ENCODE data around the gene NAXE.

The NAXE gene

DNA sequence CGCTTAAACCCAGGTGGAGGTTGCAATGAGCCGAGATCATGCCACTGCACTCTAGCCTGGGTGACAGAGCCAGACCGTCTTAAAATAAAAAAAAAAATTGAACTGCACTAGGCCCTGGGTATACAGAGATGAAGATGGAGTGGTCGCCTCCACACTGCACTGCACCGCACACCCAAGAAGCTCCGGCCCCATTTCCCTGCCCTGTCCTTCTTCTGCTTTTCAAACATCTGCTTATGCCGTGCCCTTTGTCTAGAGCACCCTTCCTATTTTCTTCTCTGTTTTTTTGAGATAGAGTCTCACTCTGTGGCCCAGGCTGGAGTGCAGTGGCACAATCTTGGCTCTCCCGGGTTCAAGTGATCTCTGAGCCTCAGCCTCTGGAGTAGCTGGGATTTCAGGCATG, 36.6 kb upstream of the NAXE start:
- Histone ChIP-seq H3K36me3 (ENCODE audit: control insufficient read depth, low read length) (peaks cover 35% of the 10 kb centered on the region), H4K20me1 (ENCODE audit: control insufficient read depth, insufficient read depth, low read depth, low read length) (no peaks in the 10 kb centered on the region), H3F3A (ENCODE audit: control insufficient read depth, insufficient read depth) (no peaks in the 10 kb centered on the region), H3K27ac (ENCODE audit: low read depth, low read length) (no peak overlapping the region), H3K79me2 (ENCODE audit: control insufficient read depth, low read length) (no peaks in the 10 kb centered on the region), H3K9me3 (ENCODE audit: control insufficient read depth, insufficient read depth, low read length) (no peaks in the 10 kb centered on the region), H3K4me1 (ENCODE audit: control insufficient read depth, low read length) (peaks cover 39% of the 10 kb centered on the region), H3K27me3 (ENCODE audit: control insufficient read depth, low read length) (no peaks in the 10 kb centered on the region), H3K4me2 (ENCODE audit: low read length) (no peak overlapping the region), H3K4me3 (ENCODE audit: low read length) (no peak overlapping the region), H3K9me2 (replicated peaks; ENCODE audit: control insufficient read depth, low read length) (no peaks in the 10 kb centered on the region)
- no peak for TF ChIP-seq EZH2phosphoT487 (IDR thresholded peaks at IDR 0.05; ENCODE audit: borderline replicate concordance, low read length)
- TF ChIP-seq, protein P1, sequence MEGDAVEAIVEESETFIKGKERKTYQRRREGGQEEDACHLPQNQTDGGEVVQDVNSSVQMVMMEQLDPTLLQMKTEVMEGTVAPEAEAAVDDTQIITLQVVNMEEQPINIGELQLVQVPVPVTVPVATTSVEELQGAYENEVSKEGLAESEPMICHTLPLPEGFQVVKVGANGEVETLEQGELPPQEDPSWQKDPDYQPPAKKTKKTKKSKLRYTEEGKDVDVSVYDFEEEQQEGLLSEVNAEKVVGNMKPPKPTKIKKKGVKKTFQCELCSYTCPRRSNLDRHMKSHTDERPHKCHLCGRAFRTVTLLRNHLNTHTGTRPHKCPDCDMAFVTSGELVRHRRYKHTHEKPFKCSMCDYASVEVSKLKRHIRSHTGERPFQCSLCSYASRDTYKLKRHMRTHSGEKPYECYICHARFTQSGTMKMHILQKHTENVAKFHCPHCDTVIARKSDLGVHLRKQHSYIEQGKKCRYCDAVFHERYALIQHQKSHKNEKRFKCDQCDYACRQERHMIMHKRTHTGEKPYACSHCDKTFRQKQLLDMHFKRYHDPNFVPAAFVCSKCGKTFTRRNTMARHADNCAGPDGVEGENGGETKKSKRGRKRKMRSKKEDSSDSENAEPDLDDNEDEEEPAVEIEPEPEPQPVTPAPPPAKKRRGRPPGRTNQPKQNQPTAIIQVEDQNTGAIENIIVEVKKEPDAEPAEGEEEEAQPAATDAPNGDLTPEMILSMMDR (IDR thresholded peaks at IDR 0.05; ENCODE audit: low read depth, low read length, poor library complexity, severe bottlenecking) = no peak

DNA sequence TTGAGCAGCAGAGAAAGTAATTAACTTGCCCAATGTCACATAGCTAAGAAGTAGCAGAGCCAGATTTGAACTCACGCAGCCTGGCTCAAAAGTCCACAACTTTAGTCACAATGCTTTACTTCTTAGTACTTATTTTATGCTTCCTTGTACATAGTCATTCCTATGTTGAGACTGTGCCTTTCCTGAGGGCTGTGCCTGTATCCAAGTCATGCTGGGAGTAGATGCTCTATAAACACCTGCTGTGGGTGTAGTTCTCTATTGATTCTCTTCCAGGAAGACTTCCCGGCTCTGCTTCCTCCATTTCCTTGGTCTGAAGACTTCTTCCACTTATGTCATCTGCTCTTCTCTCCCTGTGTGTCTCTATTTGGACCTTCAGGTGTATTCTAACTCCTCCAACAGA, 35.9 kb upstream of the NAXE start:
- H3K36me3 ChIP-seq (ENCODE audit: control insufficient read depth, low read length) = peaks cover 34% of the 10 kb centered on the region
- no peaks in the 10 kb centered on the region for H3F3A ChIP-seq (ENCODE audit: control insufficient read depth, insufficient read depth)
- H3K9me3 ChIP-seq (ENCODE audit: control insufficient read depth, insufficient read depth, low read length) = no peaks in the 10 kb centered on the region
- no peak overlapping the region for H3K4me2 ChIP-seq (ENCODE audit: low read length)
- no peaks in the 10 kb centered on the region for H3K9me2 ChIP-seq (replicated peaks; ENCODE audit: control insufficient read depth, low read length)
- H3K27me3 ChIP-seq (ENCODE audit: control insufficient read depth, low read length) = no peaks in the 10 kb centered on the region
- no peaks in the 10 kb centered on the region for H3K79me2 ChIP-seq (ENCODE audit: control insufficient read depth, low read length)
- no peak overlapping the region for H3K4me3 ChIP-seq (ENCODE audit: low read length)
- no peak overlapping the region for H3K27ac ChIP-seq (ENCODE audit: low read depth, low read length)
- TF ChIP-seq EZH2phosphoT487 (IDR thresholded peaks at IDR 0.05; ENCODE audit: borderline replicate concordance, low read length) = no peak
- TF ChIP-seq, protein P1 (IDR thresholded peaks at IDR 0.05; ENCODE audit: low read depth, low read length, poor library complexity, severe bottlenecking) = no peak
- peaks cover 35% of the 10 kb centered on the region for H3K4me1 ChIP-seq (ENCODE audit: control insufficient read depth, low read length)
- no peaks in the 10 kb centered on the region for H4K20me1 ChIP-seq (ENCODE audit: control insufficient read depth, insufficient read depth, low read depth, low read length)

DNA sequence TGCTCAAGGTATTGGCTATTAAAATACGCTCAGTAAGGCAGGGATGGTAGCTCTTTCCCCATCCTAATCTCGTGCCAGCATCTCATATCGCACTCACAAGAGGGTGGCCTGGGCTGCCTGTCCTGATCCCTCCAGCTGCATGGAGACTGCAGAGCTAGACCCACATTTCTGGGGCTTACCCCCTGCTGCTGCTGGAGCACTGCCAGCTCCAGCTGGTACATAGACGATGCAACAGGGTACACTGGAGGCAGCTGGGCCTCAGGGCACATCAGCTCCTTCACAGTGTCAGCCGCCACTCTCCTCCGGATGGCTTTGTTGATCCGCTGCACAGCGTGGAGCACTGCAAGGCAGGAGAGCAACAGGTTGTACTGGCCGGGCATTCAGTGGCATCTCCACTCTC, 35.2 kb upstream of the NAXE start:
- Histone ChIP-seq H3K4me3 (ENCODE audit: low read length) (no peak overlapping the region), H3K4me1 (ENCODE audit: control insufficient read depth, low read length) (peaks cover 29% of the 10 kb centered on the region), H3K9me3 (ENCODE audit: control insufficient read depth, insufficient read depth, low read length) (no peaks in the 10 kb centered on the region), H3K4me2 (ENCODE audit: low read length) (no peak overlapping the region), H4K20me1 (ENCODE audit: control insufficient read depth, insufficient read depth, low read depth, low read length) (no peaks in the 10 kb centered on the region), H3K9me2 (replicated peaks; ENCODE audit: control insufficient read depth, low read length) (no peaks in the 10 kb centered on the region), H3K36me3 (ENCODE audit: control insufficient read depth, low read length) (peaks cover 36% of the 10 kb centered on the region), H3K79me2 (ENCODE audit: control insufficient read depth, low read length) (no peaks in the 10 kb centered on the region), H3F3A (ENCODE audit: control insufficient read depth, insufficient read depth) (no peaks in the 10 kb centered on the region), H3K27ac (ENCODE audit: low read depth, low read length) (no peak overlapping the region), H3K27me3 (ENCODE audit: control insufficient read depth, low read length) (no peaks in the 10 kb centered on the region)
- TF ChIP-seq, protein P1 (IDR thresholded peaks at IDR 0.05; ENCODE audit: low read depth, low read length, poor library complexity, severe bottlenecking) = no peak
- no peak for TF ChIP-seq EZH2phosphoT487 (IDR thresholded peaks at IDR 0.05; ENCODE audit: borderline replicate concordance, low read length)

Measured in DOHH2 (cell line).